ENCODE data around the gene CBLIF.
"Not testable (repeated sequence)": the region's sequence is repeated elsewhere in the genome, so short reads cannot be mapped to it uniquely, and the experiment has no call there.

Gene CBLIF

GRCh38 chr11:59848439-59848838 is 3.1 kb upstream of the CBLIF start:
- in situ Hi-C loops (cut with MboI; ENCODE audit: low sequenced_read_pairs), result loop anchor here (25.0 kb wide), 1 partner anchor 289 kb away; no protein-coding TSS in a partner anchor

- in situ Hi-C loops (cut with MboI; ENCODE audit: low sequenced_read_pairs), result loop anchor here (25.0 kb wide), 1 partner anchor 290 kb away; no protein-coding TSS in a partner anchor
Observed at GRCh38 chr11:59847626-59848025, 2.3 kb upstream of the CBLIF start.

- in situ Hi-C loops (cut with MboI; ENCODE audit: low sequenced_read_pairs), result loop anchor here (25.0 kb wide), 1 partner anchor 291 kb away; no protein-coding TSS in a partner anchor
Observed at GRCh38 chr11:59846556-59846955, 1.3 kb upstream of the CBLIF start.

DNA sequence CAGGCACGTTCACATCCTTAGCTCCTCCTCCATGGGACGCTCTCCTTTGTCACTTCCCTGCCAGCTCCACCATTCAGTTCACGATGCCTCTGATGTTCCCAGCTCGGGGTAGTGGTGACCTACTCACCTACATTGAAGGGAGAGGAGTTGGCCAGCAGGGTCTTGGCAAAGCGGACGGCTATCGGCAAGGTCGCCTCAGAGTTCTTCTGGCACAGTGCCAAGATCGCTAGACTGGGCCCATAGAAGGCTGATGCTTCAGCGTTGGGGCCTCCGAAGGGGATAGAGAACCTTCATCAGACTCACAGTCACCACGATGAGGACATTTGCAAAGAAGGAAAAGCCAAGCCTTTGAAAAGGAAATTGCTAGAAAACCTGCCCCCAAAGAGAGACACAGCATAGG is 3.0 kb downstream of the CBLIF start:
- in situ Hi-C loops (cut with MboI; ENCODE audit: low sequenced_read_pairs), result loop anchor here (25.0 kb wide), 1 partner anchor 295 kb away; no protein-coding TSS in a partner anchor

GRCh38 chr11:59841514-59841913 is 3.8 kb downstream of the CBLIF start:
- in situ Hi-C loops (cut with MboI; ENCODE audit: low sequenced_read_pairs), result loop anchor here (25.0 kb wide), 1 partner anchor 296 kb away; no protein-coding TSS in a partner anchor

DNA sequence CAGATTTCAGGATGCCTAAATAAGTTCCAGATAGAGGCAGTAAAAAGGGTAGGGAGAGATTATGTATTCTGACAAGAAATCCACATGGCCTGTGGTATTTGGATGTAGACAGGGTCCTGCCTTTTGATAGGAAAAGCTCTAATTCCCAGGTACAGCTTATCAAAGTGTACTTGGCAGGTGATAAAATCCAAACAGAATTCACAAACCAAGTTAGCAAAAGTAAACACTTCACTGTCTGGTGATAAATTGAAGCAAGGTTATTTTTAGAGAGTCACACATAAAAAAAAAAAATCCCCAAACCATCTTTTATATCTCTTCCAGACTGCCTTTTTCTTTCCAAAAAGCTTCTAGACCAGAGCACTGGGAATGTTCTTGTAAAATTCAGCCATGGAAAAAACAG is 5.7 kb downstream of the CBLIF start:
- in situ Hi-C loops (cut with MboI; ENCODE audit: low sequenced_read_pairs), result loop anchor here (25.0 kb wide), 1 partner anchor 298 kb away; no protein-coding TSS in a partner anchor

- in situ Hi-C loops (cut with MboI; ENCODE audit: low sequenced_read_pairs), result loop anchor here (25.0 kb wide), 1 partner anchor 304 kb away; no protein-coding TSS in a partner anchor
Observed at GRCh38 chr11:59833602-59834001, 11.7 kb downstream of the CBLIF start.

GRCh38 chr11:59829358-59829757 is 15.9 kb downstream of the CBLIF start:
- in situ Hi-C loops (cut with MboI; ENCODE audit: low sequenced_read_pairs), result loop anchor here (25.0 kb wide), 1 partner anchor 308 kb away; no protein-coding TSS in a partner anchor

- in situ Hi-C loops (cut with MboI; ENCODE audit: low sequenced_read_pairs), result no loop called here
Observed at GRCh38 chr11:59822989-59823566, 22.2 kb downstream of the CBLIF start.

DNA sequence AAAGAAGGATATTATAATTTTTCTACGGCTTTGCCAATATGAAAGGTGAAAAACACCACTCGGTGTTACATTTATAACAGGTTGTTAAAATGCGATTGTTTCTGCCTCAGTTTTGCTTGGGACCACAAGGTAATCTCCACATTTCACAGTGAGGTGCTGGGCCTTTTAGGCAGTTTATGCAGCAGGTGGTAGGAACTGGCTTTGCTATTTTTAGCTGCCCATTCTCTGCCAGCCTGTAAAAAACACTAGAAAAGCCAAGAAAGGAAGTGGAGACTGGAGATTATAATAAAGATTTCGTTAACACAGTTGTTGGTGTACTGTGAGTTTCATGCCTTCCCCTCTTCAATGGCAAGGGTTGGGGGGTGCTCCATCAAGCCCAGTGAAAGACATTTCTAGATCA is 26.7 kb downstream of the CBLIF start:
- in situ Hi-C loops (cut with MboI; ENCODE audit: low sequenced_read_pairs), result no loop called here

DNA sequence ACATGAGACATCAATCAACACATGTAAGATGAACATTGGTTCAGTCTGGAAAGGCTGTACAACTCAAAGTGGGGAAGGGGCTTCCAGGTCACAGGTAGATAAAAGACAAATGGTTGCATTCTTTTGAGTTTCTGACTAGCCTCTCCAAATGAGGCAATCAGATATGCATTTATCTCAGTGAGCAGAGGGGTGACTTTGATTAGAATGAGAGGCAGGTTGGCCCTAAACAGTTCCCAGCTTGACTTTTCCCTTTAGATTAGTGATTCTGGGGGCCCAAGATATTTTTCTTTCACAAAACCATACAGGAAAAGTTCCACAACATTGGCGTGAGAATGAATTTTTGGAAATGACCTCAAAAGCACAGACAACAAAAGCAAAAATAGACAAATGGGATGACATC is 28.9 kb downstream of the CBLIF start:
- in situ Hi-C loops (cut with MboI; ENCODE audit: low sequenced_read_pairs), result not testable (repeated sequence)

DNA sequence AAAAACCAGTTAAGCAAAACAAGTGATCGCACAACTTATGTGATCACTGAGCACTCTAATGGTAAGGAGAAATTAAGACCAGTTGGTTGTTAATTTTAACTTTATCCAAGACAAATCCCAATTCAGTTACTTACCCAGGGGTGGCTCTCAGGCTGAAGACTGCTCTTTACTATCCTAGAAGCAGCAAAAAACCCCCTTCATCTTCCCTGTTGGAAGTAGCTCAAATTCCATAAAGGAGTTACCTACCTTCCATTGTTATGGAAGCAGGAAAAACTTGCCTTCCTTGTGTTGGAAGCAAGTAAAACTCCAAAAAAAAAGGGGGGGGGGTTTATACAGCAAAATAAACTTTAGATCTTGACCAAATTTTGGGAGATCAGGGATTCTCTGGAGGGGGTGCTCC is 29.5 kb downstream of the CBLIF start:
- in situ Hi-C loops (cut with MboI; ENCODE audit: low sequenced_read_pairs), result no loop called here

- in situ Hi-C loops (cut with MboI; ENCODE audit: low sequenced_read_pairs), result no loop called here
Observed at GRCh38 chr11:59814021-59814420, 31.3 kb downstream of the CBLIF start.

- in situ Hi-C loops (cut with MboI; ENCODE audit: low sequenced_read_pairs), result no loop called here
Observed at GRCh38 chr11:59813364-59813763, 31.9 kb downstream of the CBLIF start.

- in situ Hi-C loops (cut with MboI; ENCODE audit: low sequenced_read_pairs), result no loop called here
Observed at GRCh38 chr11:59812220-59812619, 33.1 kb downstream of the CBLIF start.

DNA sequence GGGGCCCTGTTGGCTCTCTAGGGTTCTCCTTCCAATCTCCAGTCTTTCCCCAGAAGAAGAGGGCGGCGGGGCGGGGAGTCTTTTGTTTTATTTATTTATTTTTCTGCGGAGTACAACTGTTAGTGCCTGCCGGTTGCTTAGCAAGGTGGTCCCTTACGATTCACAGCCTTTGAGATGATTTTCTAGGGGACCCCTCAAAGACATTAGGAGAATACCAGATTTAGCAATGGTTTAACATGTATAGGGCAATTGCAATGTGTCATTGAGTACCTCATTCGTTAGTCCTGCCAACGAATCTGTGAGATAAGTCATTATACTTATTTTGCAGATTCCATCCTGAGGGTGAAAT is 34.4 kb downstream of the CBLIF start:
- in situ Hi-C loops (cut with MboI; ENCODE audit: low sequenced_read_pairs), result no loop called here

- in situ Hi-C loops (cut with MboI; ENCODE audit: low sequenced_read_pairs), result no loop called here
Observed at GRCh38 chr11:59810189-59810910, 34.9 kb downstream of the CBLIF start, which contains the start of gene MRPL16. TSS of gene MRPL16 (minus strand) at chr11:59810778. CDS start at chr11:59810658, 120 bp downstream.

DNA sequence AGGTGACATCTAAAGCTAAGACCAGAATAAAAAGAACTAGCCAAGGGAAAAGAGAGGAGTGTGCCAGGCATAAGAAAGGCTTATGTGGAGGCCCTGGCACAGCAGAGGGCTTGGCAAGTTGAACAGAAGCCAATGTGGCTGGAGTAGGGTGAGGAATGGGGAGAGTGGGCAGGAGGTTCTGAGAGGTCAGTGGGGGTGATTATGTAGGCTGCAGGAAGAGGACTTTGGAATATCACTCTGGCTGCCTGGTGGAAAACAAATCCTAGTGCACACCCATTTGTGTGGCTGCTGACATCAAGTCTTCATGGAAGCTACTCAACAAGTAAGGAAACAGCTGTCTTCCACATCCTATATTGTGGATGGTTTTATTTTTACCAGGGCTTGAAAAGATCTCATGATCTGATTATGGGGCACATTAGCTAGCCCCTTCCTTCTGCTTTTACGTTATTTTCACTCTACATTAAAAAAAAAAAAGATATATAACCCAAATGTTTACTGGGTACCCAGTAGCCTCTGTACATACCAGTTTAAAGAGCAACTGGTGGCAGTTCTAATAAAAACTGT is 38.2 kb downstream of the CBLIF start:
- in situ Hi-C loops (cut with MboI; ENCODE audit: low sequenced_read_pairs), result no loop called here

- in situ Hi-C loops (cut with MboI; ENCODE audit: low sequenced_read_pairs), result loop anchor here (5.0 kb wide), 1 partner anchor 47 kb away; the partner anchor contains the start of gene STX3
Observed at GRCh38 chr11:59804061-59804460, 41.2 kb downstream of the CBLIF start.

GRCh38 chr11:59802639-59803176 is 42.6 kb downstream of the CBLIF start:
- in situ Hi-C loops (cut with MboI; ENCODE audit: low sequenced_read_pairs), result loop anchor here (5.0 kb wide), 1 partner anchor 45 kb away; the partner anchor contains the start of gene STX3

- in situ Hi-C loops (cut with MboI; ENCODE audit: low sequenced_read_pairs), result loop anchor here (5.0 kb wide), 1 partner anchor 45 kb away; the partner anchor contains the start of gene STX3
Observed at GRCh38 chr11:59801981-59802638, 43.2 kb downstream of the CBLIF start.
